Right forelimb (tissue), 1 donor: ENCODE results near the gene TBL1Y.

ENCODE experiments used
- DNase-seq: peaks from one replicate; pipeline ENCODE4 v3.0.0-alpha.2; 2018

Gene TBL1Y

GRCh38 chrY:7094365-7094764 is 183.9 kb downstream of the TBL1Y start:
- no peak for DNase-seq

- DNase-seq = no peak
Observed at GRCh38 chrY:7097021-7097420, 186.5 kb downstream of the TBL1Y start.

DNA sequence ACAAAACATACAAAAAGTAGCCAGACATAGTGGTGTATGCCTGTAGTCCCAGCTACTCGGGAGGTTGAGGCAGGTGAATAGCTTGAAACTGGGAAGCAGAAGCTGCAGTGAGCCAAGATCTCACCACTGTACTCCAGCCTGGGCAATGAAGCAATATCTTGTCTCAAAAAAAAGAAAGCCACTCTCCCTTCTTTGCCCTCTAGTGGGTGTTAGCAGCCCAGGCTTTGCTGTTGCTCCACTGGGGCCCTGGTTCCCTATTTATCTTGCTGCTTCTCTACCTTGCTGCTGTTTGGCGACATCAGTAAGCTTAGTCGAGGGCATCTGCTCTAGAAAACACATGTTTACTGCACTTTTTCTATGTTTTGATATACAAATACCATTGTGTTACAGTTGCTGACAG is 189.2 kb downstream of the TBL1Y start:
- no peak for DNase-seq

DNA sequence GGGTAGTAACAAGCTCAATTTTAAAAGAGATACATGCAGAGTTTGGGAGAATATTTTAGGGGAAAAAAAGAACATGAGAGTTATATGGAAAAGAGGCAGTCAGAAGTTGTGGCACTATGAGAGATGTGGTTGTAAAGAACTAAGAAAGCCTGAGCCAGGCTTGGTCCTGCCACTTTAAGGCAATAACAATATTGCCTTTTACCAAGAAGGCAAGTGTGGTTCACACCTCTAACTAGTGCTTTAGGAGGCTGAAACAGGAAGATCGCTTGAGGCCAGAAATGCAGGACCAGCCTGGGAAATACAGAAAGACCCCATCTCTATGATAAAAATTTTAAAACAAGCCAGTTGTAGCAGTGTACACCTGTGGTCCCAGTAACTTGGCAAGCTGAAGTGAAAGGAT is 192.2 kb downstream of the TBL1Y start:
- DNase-seq = no peak

GRCh38 chrY:7107179-7107578 is 196.7 kb downstream of the TBL1Y start:
- no peak for DNase-seq

GRCh38 chrY:7110086-7110485 is 199.6 kb downstream of the TBL1Y start:
- DNase-seq = no peak

GRCh38 chrY:7115871-7116270 is 205.4 kb downstream of the TBL1Y start:
- DNase-seq = no peak

- DNase-seq = no peak
Observed at GRCh38 chrY:7122202-7122601, 211.7 kb downstream of the TBL1Y start.

- no peak for DNase-seq
Observed at GRCh38 chrY:7125136-7126056, 214.9 kb downstream of the TBL1Y start.

GRCh38 chrY:7128211-7128610 is 217.7 kb downstream of the TBL1Y start:
- DNase-seq = no peak
